PFSK-1 (cell line): ENCODE measurements around the gene NOTCH3.

Experiments
- FOXP2 ChIP-seq: optimal IDR thresholded peaks from 2 replicates; pipeline ENCODE3; 2011; ENCODE audit warnings: borderline replicate concordance, control low read depth, inconsistent platforms; ENCODE audit not compliant: insufficient read depth; ENCODE audit errors: extremely low read length, extremely low read depth
- POLR2AphosphoS5 ChIP-seq: IDR thresholded peaks from 2 replicates; pipeline ENCODE4 v1.6.1; 2012; ENCODE audit warnings: low read depth, mild to moderate bottlenecking, control low read depth, low read length, moderate library complexity
- REST ChIP-seq, 2 experiments: IDR thresholded peaks; 2 replicates each; pipeline versions ENCODE4 v1.6.1 to v1.8.0; 2011 to 2012; ENCODE audit warnings: low read depth in 2 of 2, low read length in 2 of 2, control low read depth in 1 of 2, inconsistent platforms in 1 of 2, mild to moderate bottlenecking in 1 of 2, moderate library complexity in 1 of 2; ENCODE audit not compliant: insufficient read depth in 1 of 2
- SIN3A ChIP-seq: IDR thresholded peaks from 2 replicates; pipeline ENCODE4 v1.6.1; 2012; ENCODE audit warnings: mild to moderate bottlenecking, low read length, moderate library complexity, borderline replicate concordance; ENCODE audit not compliant: insufficient read depth
- TAF1 ChIP-seq: IDR thresholded peaks from 2 replicates; pipeline ENCODE4 v1.6.1; 2012; ENCODE audit warnings: low read length, control low read depth, borderline replicate concordance; ENCODE audit not compliant: insufficient read depth

Gene NOTCH3

GRCh38 chr19:15175609-15176008, 25.2 kb downstream of the NOTCH3 start:
- no peak for TF ChIP-seq POLR2AphosphoS5
- no peak for TF ChIP-seq FOXP2
- TF ChIP-seq SIN3A, result no peak
- no peak for TF ChIP-seq TAF1
- TF ChIP-seq REST (IDR thresholded peaks at IDR 0.05; ENCODE audit: insufficient read depth in 1 of 2, low read depth in 2 of 2, low read length in 2 of 2), result no peak

GRCh38 chr19:15173746-15174404, 26.9 kb downstream of the NOTCH3 start:
- TF ChIP-seq POLR2AphosphoS5 (no peak), SIN3A (no peak)

- TF ChIP-seq POLR2AphosphoS5, result no peak
- TF ChIP-seq TAF1, result no peak
- no peak for TF ChIP-seq REST (IDR thresholded peaks at IDR 0.05; ENCODE audit: insufficient read depth in 1 of 2, low read depth in 2 of 2, low read length in 2 of 2)
- no peak for TF ChIP-seq SIN3A
- no peak for TF ChIP-seq FOXP2
Observed at GRCh38 chr19:15170345-15170744, 30.4 kb downstream of the NOTCH3 start.

GRCh38 chr19:15169541-15170285, 31.1 kb downstream of the NOTCH3 start:
- TF ChIP-seq FOXP2 (no peak), POLR2AphosphoS5 (no peak), REST (IDR thresholded peaks at IDR 0.05; ENCODE audit: insufficient read depth in 1 of 2, low read depth in 2 of 2, low read length in 2 of 2) (no peak), SIN3A (no peak), TAF1 (no peak)

GRCh38 chr19:15166700-15167099, 34.1 kb downstream of the NOTCH3 start:
- TF ChIP-seq FOXP2, result no peak
- no peak for TF ChIP-seq POLR2AphosphoS5
- no peak for TF ChIP-seq SIN3A
- TF ChIP-seq TAF1, result no peak
- TF ChIP-seq REST (IDR thresholded peaks at IDR 0.05; ENCODE audit: insufficient read depth in 1 of 2, low read depth in 2 of 2, low read length in 2 of 2), result no peak
